GM11168 (cell line): ENCODE data around the gene ACP4.
"Not testable (repeated sequence)": the region's sequence is repeated elsewhere in the genome, so short reads cannot be mapped to it uniquely, and the experiment has no call there.

Experiments
- in situ Hi-C: fragments of 300-500 bp; cut with MboI; formaldehyde crosslinking; loops from one replicate; pipeline ENCODE4 v1.12.0; 2022; ENCODE audit warnings: low sequenced_read_pairs; ENCODE audit not compliant: unreplicated experiment

Gene ACP4

GRCh38 chr19:50772912-50773311 lies 17.3 kb upstream of the ACP4 start:
- in situ Hi-C loops: not testable (repeated sequence)

GRCh38 chr19:50773454-50773853 lies 16.8 kb upstream of the ACP4 start:
- in situ Hi-C loops: not testable (repeated sequence)

- in situ Hi-C loops: loop anchor here (25.0 kb wide), 1 partner anchor 414 kb away; the partner anchor contains the start of gene NAPSA
Observed at GRCh38 chr19:50776131-50776530, 14.1 kb upstream of the ACP4 start.

- in situ Hi-C loops: loop anchor here (25.0 kb wide), 1 partner anchor 415 kb away; the partner anchor contains the start of gene NAPSA
Observed at GRCh38 chr19:50777261-50777660, 13.0 kb upstream of the ACP4 start.

GRCh38 chr19:50777830-50778303 lies 12.3 kb upstream of the ACP4 start:
- in situ Hi-C loops: loop anchor here (25.0 kb wide), 1 partner anchor 416 kb away; the partner anchor contains the start of gene NAPSA

DNA sequence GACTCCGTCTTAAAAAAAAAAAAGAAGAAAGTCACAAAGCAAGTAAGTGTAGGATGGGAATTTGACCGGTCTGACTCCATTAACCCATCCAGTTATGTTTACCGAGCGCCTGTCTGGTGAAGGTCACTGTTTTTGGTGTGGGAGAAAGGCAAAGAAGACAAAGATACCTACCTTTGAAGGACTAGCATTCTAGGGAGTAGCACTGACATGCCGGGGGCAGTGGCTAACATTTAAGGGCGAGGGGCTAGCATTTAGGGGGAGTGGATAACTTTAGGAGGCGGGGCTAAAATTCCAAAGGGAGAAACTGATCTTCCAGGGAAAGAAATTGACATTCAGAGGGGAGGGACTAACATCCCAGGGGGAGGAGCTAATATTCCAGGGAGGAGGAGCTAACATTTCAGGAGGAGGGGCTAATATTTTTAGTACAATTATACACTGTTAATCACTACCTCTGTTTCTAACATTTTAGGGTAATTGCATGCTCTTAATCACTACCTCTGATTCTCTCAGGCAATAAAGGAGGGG lies 11.2 kb upstream of the ACP4 start:
- in situ Hi-C loops: loop anchor here (25.0 kb wide), 1 partner anchor 417 kb away; the partner anchor contains the start of gene NAPSA

DNA sequence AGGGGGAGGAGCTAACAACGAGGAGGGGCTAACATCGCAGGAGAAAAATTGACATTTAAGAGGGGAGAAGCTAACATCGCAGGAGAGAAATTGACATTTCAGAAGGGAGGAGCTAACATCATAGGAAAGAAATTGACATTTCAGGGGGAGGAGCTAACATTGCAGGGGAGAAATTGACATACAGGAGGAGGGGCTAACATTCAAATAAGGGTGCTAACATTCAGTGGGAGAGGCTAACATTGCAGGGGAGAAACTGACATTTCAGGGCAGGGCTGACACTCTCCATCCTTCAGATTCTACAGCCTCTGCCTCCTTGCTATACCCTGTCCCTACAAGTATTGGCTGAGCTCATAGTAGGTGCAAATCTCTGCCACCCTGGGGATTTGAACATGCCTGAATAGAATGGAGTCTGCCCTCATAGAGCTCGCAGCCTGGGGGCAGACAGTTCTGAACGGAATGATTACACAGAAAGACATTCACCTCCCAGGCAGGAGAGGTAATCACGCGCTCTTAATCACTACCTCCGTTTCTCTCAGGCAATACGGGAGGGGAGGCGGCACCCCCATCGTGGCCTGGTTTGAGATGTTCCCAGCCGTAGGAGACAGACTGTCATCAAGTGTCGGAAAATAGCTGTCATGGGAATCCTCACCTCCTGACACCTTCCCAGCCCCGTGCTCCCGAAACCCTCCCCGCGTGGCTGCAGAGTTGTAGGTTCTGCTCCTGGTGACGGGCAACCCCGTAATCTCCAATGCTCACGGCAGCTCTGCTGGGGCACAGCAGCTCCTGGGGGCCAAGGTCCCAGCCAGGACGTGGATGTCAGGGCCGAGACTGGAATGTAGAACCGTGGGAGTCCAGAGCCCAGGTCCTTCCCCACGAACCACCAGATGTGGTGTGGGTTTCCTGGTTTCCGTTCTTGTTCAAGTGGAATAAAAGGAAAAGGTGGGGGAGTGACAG lies 10.4 kb upstream of the ACP4 start:
- in situ Hi-C loops: loop anchor here (10.0 to 25.0 kb wide), 2 partner anchors 245 to 417 kb away; partner anchors contain the start of gene NAPSA

DNA sequence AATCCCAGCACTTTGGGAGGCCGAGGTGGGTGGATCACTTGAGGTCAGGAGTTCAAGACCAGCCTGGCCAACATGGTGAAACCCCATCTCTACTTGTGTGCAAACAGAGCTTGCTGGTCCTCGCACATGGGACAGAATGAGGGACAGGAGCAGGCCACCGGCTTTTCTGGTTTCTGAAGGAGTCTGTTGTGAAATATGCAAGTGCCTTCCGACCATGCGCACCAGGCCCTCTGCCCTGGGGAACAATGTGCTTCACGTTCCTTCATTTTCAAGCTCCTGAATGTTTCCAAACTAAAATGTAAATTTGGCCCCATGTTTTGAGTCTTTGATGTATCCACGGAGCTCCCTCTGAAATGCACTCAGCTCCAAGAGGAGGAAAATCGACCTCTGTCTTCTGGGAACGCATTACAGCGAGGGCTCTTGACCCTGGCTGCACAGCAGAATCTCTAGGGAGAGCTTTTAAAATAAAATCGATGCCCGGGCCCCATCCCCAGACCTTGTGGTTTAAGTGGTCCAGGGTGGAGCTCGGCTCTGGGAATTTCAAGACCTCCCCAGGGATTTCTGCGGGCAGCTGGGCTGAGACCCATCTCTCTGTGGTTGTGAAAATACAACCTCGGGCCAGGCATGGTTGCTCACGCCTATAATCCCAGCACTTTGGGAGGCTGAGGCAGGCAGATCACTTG lies 9.3 kb upstream of the ACP4 start:
- in situ Hi-C loops: loop anchor here (10.0 to 25.0 kb wide), 2 partner anchors 246 to 419 kb away; partner anchors contain the start of gene NAPSA

DNA sequence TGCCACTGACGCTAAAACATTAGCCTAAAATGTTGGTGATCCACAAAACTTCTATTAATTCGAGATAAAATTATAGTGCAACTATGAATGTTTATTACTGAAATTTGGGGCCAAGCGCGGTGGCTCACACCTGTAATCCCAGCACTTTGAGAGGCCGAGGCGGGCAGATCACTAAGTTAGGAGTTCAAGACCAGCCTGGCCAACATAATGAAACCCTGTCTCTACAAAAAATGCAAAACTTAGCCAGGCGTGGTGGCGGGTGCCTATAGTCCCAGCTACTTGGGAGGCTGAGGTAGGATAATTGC lies 6.4 kb upstream of the ACP4 start:
- in situ Hi-C loops: loop anchor here (10.0 to 25.0 kb wide), 2 partner anchors 249 to 421 kb away; partner anchors contain the start of gene NAPSA

GRCh38 chr19:50784710-50785109 lies 5.5 kb upstream of the ACP4 start:
- in situ Hi-C loops: loop anchor here (10.0 to 25.0 kb wide), 2 partner anchors 250 to 422 kb away; partner anchors contain the start of gene NAPSA

- in situ Hi-C loops: loop anchor here (10.0 to 25.0 kb wide), 2 partner anchors 251 to 423 kb away; partner anchors contain the start of gene NAPSA
Observed at GRCh38 chr19:50785329-50785728, 4.9 kb upstream of the ACP4 start.

GRCh38 chr19:50790922-50791467 lies 780 bp downstream of the ACP4 start:
- in situ Hi-C loops: loop anchor here (25.0 kb wide), 1 partner anchor 429 kb away; the partner anchor contains the start of gene NAPSA

DNA sequence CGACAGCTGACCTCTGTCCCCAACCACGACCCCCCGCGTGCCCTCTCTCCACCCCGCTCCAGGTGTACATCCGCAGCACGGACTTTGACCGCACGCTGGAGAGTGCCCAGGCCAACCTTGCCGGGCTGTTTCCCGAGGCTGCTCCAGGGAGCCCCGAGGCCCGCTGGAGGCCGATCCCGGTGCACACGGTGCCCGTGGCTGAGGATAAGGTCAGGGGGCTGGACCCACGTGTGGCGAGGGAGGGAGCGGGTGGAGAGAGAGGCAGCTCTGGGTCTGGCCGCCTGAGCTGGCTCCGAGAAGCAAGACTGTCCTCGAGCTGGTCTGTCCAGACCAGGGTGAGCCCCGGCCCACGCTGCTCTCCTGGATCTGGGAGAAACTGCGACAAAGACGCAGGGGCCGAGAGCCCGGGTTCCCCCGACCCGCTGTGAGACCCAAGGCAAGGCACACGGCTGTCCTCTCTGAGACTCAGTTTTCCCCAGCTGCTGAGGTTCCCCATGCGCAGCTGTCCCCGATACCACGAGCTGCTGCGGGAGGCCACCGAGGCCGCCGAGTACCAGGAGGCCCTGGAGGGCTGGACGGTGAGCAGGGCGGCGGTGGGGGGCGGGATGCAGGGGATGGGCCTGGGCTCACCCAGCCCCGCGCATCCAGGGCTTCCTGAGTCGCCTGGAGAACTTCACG lies 1.5 kb downstream of the ACP4 start:
- in situ Hi-C loops: loop anchor here (25.0 kb wide), 1 partner anchor 429 kb away; the partner anchor contains the start of gene NAPSA

GRCh38 chr19:50792272-50793250 lies 2.3 kb downstream of the ACP4 start:
- in situ Hi-C loops: loop anchor here (25.0 kb wide), 1 partner anchor 430 kb away; the partner anchor contains the start of gene NAPSA

DNA sequence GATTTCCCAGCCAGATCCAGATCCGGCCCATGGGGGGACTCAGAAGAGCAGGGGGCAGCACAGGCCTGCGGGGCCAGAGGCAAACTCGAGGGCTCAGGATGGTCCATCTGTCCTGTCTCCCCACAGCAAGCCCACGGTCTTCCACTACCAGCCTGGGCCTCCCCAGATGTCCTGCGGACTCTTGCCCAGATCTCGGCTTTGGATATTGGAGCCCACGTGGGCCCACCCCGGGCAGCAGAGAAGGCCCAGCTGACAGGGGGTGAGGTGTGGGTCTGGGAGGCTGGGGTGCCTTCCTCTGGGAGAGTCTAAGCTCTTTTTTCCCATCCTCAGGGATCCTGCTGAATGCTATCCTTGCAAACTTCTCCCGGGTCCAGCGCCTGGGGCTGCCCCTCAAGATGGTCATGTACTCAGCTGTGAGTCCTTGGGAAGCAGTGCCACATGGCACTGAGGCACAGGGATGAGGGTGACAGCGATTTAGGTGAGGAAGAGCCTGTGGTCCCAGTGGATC lies 3.4 kb downstream of the ACP4 start:
- in situ Hi-C loops: loop anchor here (25.0 kb wide), 1 partner anchor 431 kb away; the partner anchor contains the start of gene NAPSA

DNA sequence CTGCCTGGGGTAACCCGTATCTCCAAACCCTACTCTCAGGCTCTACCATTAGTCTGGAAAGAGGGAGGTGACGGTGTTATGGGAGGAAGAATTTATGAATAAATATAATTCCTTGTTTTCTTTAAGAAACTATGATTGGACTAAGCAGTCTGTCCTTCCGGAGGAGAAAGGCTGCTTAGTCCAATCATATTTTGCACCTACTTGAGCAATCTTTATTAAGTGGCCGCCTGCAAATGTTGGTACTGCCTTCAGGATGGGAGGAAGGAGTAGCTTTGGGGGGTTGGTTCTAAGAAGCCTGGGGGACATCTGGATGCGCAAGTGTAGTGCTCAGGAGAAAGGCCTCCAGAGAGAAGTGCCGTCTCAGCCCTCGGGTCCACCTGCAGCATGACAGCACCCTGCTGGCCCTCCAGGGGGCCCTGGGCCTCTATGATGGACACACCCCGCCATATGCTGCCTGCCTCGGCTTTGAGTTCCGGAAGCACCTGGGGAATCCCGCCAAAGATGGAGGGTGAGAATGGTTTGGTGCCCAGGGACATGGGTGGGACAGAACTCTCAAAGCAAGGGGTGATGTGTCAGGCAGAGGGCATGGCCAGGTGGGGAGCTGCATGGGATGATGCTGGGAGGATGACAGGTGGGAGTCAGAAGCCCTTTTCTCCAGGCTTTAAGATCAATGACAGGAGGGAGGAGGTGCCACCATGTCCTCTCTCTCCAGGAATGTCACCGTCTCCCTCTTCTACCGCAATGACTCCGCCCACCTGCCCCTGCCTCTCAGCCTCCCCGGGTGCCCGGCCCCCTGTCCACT lies 4.1 kb downstream of the ACP4 start:
- in situ Hi-C loops: loop anchor here (25.0 kb wide), 1 partner anchor 432 kb away; the partner anchor contains the start of gene NAPSA
